Keratinocyte (primary cell): ENCODE results near the gene SMAD9.

Source experiments
- EZH2 ChIP-seq: IDR thresholded peaks from one replicate; pipeline ENCODE4 v1.6.1; 2012; ENCODE audit warnings: inconsistent platforms, mild to moderate bottlenecking, low read length, moderate library complexity
- TF ChIP-seq, protein P1 (sequence below), 3 experiments: IDR thresholded peaks in 1 of 3; conservative IDR thresholded peaks in 1 of 3; optimal IDR thresholded peaks in 1 of 3; 2 replicates in 2 of 3; 3 replicates in 1 of 3; pipeline versions ENCODE3 to v1.5.1; 2011; ENCODE audit warnings: low read length in 3 of 3, mild to moderate bottlenecking in 3 of 3, moderate library complexity in 2 of 3, control low read depth in 1 of 3, inconsistent platforms in 1 of 3; ENCODE audit not compliant: insufficient read depth in 2 of 3; ENCODE audit errors: extremely low read depth in 1 of 3

DNA sequence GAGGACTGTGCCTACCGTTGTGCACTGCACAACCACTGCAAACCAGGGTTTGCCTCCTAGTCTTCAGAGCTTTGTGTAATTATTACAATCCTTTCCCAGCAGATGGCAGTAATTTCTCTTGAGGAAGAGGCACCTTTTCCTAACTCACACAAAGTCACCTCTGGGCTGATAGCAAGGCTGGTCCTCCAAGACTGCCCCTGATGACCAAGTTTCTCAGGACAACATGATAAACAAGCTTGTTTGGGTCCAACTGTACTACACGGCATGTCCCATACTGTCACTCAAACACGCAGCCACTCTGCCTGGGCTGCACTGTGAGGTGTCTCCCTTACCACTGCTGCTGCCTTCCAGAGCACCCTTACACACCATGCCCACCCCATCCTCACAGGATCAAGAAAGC is 61.7 kb downstream of the SMAD9 start:
- TF ChIP-seq, protein P1, sequence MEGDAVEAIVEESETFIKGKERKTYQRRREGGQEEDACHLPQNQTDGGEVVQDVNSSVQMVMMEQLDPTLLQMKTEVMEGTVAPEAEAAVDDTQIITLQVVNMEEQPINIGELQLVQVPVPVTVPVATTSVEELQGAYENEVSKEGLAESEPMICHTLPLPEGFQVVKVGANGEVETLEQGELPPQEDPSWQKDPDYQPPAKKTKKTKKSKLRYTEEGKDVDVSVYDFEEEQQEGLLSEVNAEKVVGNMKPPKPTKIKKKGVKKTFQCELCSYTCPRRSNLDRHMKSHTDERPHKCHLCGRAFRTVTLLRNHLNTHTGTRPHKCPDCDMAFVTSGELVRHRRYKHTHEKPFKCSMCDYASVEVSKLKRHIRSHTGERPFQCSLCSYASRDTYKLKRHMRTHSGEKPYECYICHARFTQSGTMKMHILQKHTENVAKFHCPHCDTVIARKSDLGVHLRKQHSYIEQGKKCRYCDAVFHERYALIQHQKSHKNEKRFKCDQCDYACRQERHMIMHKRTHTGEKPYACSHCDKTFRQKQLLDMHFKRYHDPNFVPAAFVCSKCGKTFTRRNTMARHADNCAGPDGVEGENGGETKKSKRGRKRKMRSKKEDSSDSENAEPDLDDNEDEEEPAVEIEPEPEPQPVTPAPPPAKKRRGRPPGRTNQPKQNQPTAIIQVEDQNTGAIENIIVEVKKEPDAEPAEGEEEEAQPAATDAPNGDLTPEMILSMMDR (optimal IDR thresholded peaks at IDR 0.05 in 1 of 3, IDR thresholded peaks at IDR 0.05 in 1 of 3, conservative IDR thresholded peaks at IDR 0.05 in 1 of 3; ENCODE audit: extremely low read depth in 1 of 3, insufficient read depth in 2 of 3, low read length in 3 of 3), result peak; percentile 47 to 53 (median 52)
- TF ChIP-seq EZH2, result no peak
